GM23338 (cell line): ENCODE measurements around the gene SDC1. TPM values are rescaled to one million over a fixed set of nuclear protein-coding genes. Genes with fewer than 3 reads are reported as not detected.

ENCODE experiments used
- ATAC-seq: fragments of 200-7000 bp; cut with Tn5 transposase; 3 replicates; pipeline ENCODE4 v1.9.1; 2020
- DNase-seq: peaks from one replicate; pipeline ENCODE4 v3.0.0-alpha.2; 2015; ENCODE audit warnings: low spot score
- H2AFZ ChIP-seq: fragments of 200-600 bp; sonication (generic); 2 replicates; pipeline ENCODE4 v1.8.0; 2016; ENCODE audit warnings: antibody characterized with exemption, mild to moderate bottlenecking, moderate library complexity
- H3F3A ChIP-seq: fragments of 200-600 bp; sonication (generic); replicated peaks from 2 replicates; pipeline ENCODE4 v1.8.0; 2017; ENCODE audit warnings: antibody characterized with exemption, mixed run types, low read depth
- H3K27ac ChIP-seq: fragments of 200-600 bp; sonication (generic); 2 replicates; pipeline ENCODE4 v1.6.1; 2016; ENCODE audit warnings: low read depth
- H3K27me3 ChIP-seq: fragments of 200-600 bp; sonication (generic); 2 replicates; pipeline ENCODE4 v1.8.0; 2016; ENCODE audit warnings: mild to moderate bottlenecking, mixed run types, moderate library complexity; ENCODE audit not compliant: insufficient read depth
- H3K36me3 ChIP-seq: fragments of 200-600 bp; sonication (generic); 2 replicates; pipeline ENCODE4 v1.8.0; 2016; ENCODE audit warnings: mild to moderate bottlenecking; ENCODE audit not compliant: insufficient read depth
- H3K4me1 ChIP-seq: fragments of 200-600 bp; sonication (generic); 2 replicates; pipeline ENCODE4 v1.8.0; 2016; ENCODE audit warnings: mild to moderate bottlenecking, moderate library complexity; ENCODE audit not compliant: insufficient read depth
- H3K4me2 ChIP-seq: fragments of 200-600 bp; sonication (generic); 2 replicates; pipeline ENCODE4 v1.7.1; 2017; ENCODE audit warnings: mixed run types
- H3K4me3 ChIP-seq: fragments of 200-600 bp; sonication (generic); 2 replicates; pipeline ENCODE4 v1.6.1; 2016; ENCODE audit warnings: mixed run types
- H3K79me2 ChIP-seq: fragments of 200-600 bp; sonication (generic); replicated peaks from 2 replicates; pipeline ENCODE4 v1.8.0; 2017; ENCODE audit warnings: mild to moderate bottlenecking; ENCODE audit not compliant: insufficient read depth
- H3K9me2 ChIP-seq: fragments of 200-600 bp; sonication (generic); 2 replicates; pipeline ENCODE4 v1.8.0; 2017; ENCODE audit not compliant: insufficient read depth
- H4K20me1 ChIP-seq: fragments of 200-600 bp; sonication (generic); replicated peaks from 2 replicates; pipeline ENCODE4 v1.8.0; 2017; ENCODE audit warnings: mild to moderate bottlenecking; ENCODE audit not compliant: insufficient read depth
- H3K27ac Mint-ChIP-seq: 2 replicates; pipeline ENCODE4 v1.8.0; 2020; ENCODE audit warnings: inconsistent platforms, mild to moderate bottlenecking, moderate library complexity, mixed read lengths
- H3K27me3 Mint-ChIP-seq: 3 replicates; pipeline ENCODE4 v1.8.0; 2022; ENCODE audit warnings: low read depth, mild to moderate bottlenecking, moderate library complexity, mixed read lengths, inconsistent platforms; ENCODE audit not compliant: insufficient read depth, poor library complexity
- H3K36me3 Mint-ChIP-seq: 3 replicates; pipeline ENCODE4 v1.8.0; 2021; ENCODE audit warnings: low read depth, mild to moderate bottlenecking, inconsistent platforms, moderate library complexity, mixed read lengths
- H3K4me1 Mint-ChIP-seq: 3 replicates; pipeline ENCODE4 v1.8.0; 2020; ENCODE audit warnings: mild to moderate bottlenecking, inconsistent platforms, mixed read lengths
- H3K4me3 Mint-ChIP-seq: 3 replicates; pipeline ENCODE4 v1.8.0; 2021; ENCODE audit warnings: moderate library complexity, mild to moderate bottlenecking, inconsistent platforms, mixed read lengths
- H3K9me3 Mint-ChIP-seq: 3 replicates; pipeline ENCODE4 v1.8.0; 2020; ENCODE audit warnings: moderate library complexity, mild to moderate bottlenecking, inconsistent platforms, mixed read lengths
- CREB1 ChIP-seq: fragments of 250-450 bp; sonication (Bioruptor Pico); IDR thresholded peaks from 2 replicates; pipeline ENCODE4 v1.5.0; 2020; ENCODE audit warnings: low read depth, mild to moderate bottlenecking, moderate library complexity
- EZH2 ChIP-seq: fragments of 200-600 bp; sonication (generic); IDR thresholded peaks from one replicate; pipeline ENCODE4 v1.8.0; 2017; ENCODE audit warnings: antibody characterized with exemption, mild to moderate bottlenecking, low read depth; ENCODE audit not compliant: unreplicated experiment
- EZH2phosphoT487 ChIP-seq: fragments of 200-600 bp; sonication (generic); IDR thresholded peaks from one replicate; pipeline ENCODE4 v1.8.1; 2018; ENCODE audit warnings: antibody characterized with exemption; ENCODE audit not compliant: unreplicated experiment
- JUNB ChIP-seq: IDR thresholded peaks from one replicate; pipeline ENCODE4 v1.6.1; 2016; ENCODE audit warnings: antibody characterized with exemption; ENCODE audit not compliant: unreplicated experiment
- NANOG ChIP-seq: IDR thresholded peaks from 2 replicates; pipeline ENCODE4 v1.6.1; 2016; ENCODE audit warnings: antibody characterized with exemption, borderline replicate concordance
- POLR2AphosphoS5 ChIP-seq: IDR thresholded peaks from 2 replicates; pipeline ENCODE4 v1.6.1; 2016; ENCODE audit warnings: antibody characterized with exemption, low read depth
- STAT1 ChIP-seq: IDR thresholded peaks from one replicate; pipeline ENCODE4 v1.6.1; 2016; ENCODE audit warnings: antibody characterized with exemption; ENCODE audit not compliant: unreplicated experiment
- ZNF114 ChIP-seq: fragments of 250-450 bp; sonication (Bioruptor Pico); IDR thresholded peaks from 2 replicates; pipeline ENCODE4 v1.5.0; 2020; ENCODE audit warnings: mild to moderate bottlenecking, moderate library complexity
- ZNF331 ChIP-seq: fragments of 250-450 bp; sonication (Bioruptor Pico); IDR thresholded peaks from 2 replicates; pipeline ENCODE4 v1.5.0; 2020; ENCODE audit warnings: low read depth, mild to moderate bottlenecking, moderate library complexity
- polyA plus RNA-seq: library from polyadenylated mRNA; unstranded; fragments of >200 nt; fragmentation: Nextera tagmentation; extraction: Ambion mirVana; gene quantifications from 2 replicates; pipeline ENCODE4 v1.2.1, GENCODE V29; 2016
- total RNA-seq: library from RNA; depleted of rRNA; stranded (reverse); fragments of >200 nt; shearing (Covaris generic); gene quantifications from 2 replicates; pipeline ENCODE4 v1.2.3, GENCODE V29; 2014
- TF ChIP-seq, protein P1 (sequence below): IDR thresholded peaks from one replicate; pipeline ENCODE4 v1.6.1; 2018; ENCODE audit warnings: antibody characterized with exemption; ENCODE audit not compliant: unreplicated experiment
- TF ChIP-seq, protein P2 (sequence below), 2 experiments: fragments of 200-600 bp in 1 of 2; sonication (generic) in 1 of 2; conservative IDR thresholded peaks; 2 replicates each; pipeline versions ENCODE4 v1.5.1 to v1.6.1; 2016 to 2017; ENCODE audit warnings: antibody characterized with exemption in 2 of 2, low read depth in 2 of 2, mild to moderate bottlenecking in 2 of 2, moderate library complexity in 1 of 2
- TF ChIP-seq, protein P3 (sequence below): IDR thresholded peaks from 2 replicates; pipeline ENCODE4 v1.6.1; 2016; ENCODE audit warnings: antibody characterized with exemption
- TF ChIP-seq, protein P4 (sequence below): fragments of 250-450 bp; sonication (Bioruptor Pico); IDR thresholded peaks from 2 replicates; pipeline ENCODE4 v1.5.0; 2020; ENCODE audit warnings: mild to moderate bottlenecking, moderate library complexity

Gene SDC1
- total and polyA plus RNA-seq, 2 experiments from 2014 or later: 16.6 to 43.0 TPM

DNA sequence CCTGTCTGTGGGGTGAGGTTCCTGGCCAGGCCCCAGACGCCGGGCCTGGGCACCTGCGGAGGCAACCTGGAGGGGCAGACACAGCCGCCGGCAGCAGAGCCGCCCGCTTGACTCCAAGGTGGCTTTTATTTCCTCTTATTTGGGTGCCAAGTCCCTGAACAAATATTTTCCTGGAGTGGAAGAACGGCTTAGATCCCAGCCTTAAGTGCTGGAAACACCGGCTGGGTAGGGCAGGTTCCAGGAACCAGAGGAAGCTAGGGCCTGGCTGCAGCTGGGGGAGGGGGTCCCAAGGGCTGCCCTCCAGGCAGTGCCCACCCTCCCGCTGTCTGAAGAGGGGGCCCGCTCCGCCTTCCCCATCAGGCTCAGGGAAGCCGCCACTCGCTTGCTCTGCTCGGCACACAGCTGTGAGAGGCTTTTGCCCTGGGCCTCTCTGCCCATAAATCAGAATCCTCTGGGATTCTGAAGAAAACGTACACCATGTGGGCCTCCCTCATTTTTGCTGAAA is 28.2 kb downstream of the SDC1 start:
- peaks cover 14% of the 10 kb centered on the region for H3K36me3 Mint-ChIP-seq
- Histone ChIP-seq H2AFZ (no peak overlapping the region), H3K27me3 (no peaks in the 10 kb centered on the region), H3K27ac (no peak overlapping the region), H3F3A (0 out of 2 replicates have a peak, but pooled peaks cover 3% of the 10 kb centered on the region), H4K20me1 (no peaks in the 10 kb centered on the region; the same call in 1 of the 2 replicates), H3K79me2 (no peaks in the 10 kb centered on the region), H3K4me1 (no peaks in the 10 kb centered on the region), H3K36me3 (no peaks in the 10 kb centered on the region), H3K4me2 (no peak overlapping the region), H3K4me3 (no peak overlapping the region), H3K9me2 (no peaks in the 10 kb centered on the region)
- no peak overlapping the region for H3K4me3 Mint-ChIP-seq
- TF ChIP-seq ZNF331 (no peak), ZNF114 (no peak), EZH2 (no peak), POLR2AphosphoS5 (no peak), NANOG (no peak), STAT1 (no peak), JUNB (no peak), EZH2phosphoT487 (no peak), CREB1 (CRISPR knock-in tag) (no peak)
- TF ChIP-seq, protein P1, sequence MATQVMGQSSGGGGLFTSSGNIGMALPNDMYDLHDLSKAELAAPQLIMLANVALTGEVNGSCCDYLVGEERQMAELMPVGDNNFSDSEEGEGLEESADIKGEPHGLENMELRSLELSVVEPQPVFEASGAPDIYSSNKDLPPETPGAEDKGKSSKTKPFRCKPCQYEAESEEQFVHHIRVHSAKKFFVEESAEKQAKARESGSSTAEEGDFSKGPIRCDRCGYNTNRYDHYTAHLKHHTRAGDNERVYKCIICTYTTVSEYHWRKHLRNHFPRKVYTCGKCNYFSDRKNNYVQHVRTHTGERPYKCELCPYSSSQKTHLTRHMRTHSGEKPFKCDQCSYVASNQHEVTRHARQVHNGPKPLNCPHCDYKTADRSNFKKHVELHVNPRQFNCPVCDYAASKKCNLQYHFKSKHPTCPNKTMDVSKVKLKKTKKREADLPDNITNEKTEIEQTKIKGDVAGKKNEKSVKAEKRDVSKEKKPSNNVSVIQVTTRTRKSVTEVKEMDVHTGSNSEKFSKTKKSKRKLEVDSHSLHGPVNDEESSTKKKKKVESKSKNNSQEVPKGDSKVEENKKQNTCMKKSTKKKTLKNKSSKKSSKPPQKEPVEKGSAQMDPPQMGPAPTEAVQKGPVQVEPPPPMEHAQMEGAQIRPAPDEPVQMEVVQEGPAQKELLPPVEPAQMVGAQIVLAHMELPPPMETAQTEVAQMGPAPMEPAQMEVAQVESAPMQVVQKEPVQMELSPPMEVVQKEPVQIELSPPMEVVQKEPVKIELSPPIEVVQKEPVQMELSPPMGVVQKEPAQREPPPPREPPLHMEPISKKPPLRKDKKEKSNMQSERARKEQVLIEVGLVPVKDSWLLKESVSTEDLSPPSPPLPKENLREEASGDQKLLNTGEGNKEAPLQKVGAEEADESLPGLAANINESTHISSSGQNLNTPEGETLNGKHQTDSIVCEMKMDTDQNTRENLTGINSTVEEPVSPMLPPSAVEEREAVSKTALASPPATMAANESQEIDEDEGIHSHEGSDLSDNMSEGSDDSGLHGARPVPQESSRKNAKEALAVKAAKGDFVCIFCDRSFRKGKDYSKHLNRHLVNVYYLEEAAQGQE: no peak
- TF ChIP-seq, protein P2, sequence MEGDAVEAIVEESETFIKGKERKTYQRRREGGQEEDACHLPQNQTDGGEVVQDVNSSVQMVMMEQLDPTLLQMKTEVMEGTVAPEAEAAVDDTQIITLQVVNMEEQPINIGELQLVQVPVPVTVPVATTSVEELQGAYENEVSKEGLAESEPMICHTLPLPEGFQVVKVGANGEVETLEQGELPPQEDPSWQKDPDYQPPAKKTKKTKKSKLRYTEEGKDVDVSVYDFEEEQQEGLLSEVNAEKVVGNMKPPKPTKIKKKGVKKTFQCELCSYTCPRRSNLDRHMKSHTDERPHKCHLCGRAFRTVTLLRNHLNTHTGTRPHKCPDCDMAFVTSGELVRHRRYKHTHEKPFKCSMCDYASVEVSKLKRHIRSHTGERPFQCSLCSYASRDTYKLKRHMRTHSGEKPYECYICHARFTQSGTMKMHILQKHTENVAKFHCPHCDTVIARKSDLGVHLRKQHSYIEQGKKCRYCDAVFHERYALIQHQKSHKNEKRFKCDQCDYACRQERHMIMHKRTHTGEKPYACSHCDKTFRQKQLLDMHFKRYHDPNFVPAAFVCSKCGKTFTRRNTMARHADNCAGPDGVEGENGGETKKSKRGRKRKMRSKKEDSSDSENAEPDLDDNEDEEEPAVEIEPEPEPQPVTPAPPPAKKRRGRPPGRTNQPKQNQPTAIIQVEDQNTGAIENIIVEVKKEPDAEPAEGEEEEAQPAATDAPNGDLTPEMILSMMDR (conservative IDR thresholded peaks at IDR 0.05; ENCODE audit: low read depth in 2 of 2): no peak
- TF ChIP-seq, protein P3, sequence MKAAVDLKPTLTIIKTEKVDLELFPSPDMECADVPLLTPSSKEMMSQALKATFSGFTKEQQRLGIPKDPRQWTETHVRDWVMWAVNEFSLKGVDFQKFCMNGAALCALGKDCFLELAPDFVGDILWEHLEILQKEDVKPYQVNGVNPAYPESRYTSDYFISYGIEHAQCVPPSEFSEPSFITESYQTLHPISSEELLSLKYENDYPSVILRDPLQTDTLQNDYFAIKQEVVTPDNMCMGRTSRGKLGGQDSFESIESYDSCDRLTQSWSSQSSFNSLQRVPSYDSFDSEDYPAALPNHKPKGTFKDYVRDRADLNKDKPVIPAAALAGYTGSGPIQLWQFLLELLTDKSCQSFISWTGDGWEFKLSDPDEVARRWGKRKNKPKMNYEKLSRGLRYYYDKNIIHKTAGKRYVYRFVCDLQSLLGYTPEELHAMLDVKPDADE: no peak
- TF ChIP-seq, protein P4, sequence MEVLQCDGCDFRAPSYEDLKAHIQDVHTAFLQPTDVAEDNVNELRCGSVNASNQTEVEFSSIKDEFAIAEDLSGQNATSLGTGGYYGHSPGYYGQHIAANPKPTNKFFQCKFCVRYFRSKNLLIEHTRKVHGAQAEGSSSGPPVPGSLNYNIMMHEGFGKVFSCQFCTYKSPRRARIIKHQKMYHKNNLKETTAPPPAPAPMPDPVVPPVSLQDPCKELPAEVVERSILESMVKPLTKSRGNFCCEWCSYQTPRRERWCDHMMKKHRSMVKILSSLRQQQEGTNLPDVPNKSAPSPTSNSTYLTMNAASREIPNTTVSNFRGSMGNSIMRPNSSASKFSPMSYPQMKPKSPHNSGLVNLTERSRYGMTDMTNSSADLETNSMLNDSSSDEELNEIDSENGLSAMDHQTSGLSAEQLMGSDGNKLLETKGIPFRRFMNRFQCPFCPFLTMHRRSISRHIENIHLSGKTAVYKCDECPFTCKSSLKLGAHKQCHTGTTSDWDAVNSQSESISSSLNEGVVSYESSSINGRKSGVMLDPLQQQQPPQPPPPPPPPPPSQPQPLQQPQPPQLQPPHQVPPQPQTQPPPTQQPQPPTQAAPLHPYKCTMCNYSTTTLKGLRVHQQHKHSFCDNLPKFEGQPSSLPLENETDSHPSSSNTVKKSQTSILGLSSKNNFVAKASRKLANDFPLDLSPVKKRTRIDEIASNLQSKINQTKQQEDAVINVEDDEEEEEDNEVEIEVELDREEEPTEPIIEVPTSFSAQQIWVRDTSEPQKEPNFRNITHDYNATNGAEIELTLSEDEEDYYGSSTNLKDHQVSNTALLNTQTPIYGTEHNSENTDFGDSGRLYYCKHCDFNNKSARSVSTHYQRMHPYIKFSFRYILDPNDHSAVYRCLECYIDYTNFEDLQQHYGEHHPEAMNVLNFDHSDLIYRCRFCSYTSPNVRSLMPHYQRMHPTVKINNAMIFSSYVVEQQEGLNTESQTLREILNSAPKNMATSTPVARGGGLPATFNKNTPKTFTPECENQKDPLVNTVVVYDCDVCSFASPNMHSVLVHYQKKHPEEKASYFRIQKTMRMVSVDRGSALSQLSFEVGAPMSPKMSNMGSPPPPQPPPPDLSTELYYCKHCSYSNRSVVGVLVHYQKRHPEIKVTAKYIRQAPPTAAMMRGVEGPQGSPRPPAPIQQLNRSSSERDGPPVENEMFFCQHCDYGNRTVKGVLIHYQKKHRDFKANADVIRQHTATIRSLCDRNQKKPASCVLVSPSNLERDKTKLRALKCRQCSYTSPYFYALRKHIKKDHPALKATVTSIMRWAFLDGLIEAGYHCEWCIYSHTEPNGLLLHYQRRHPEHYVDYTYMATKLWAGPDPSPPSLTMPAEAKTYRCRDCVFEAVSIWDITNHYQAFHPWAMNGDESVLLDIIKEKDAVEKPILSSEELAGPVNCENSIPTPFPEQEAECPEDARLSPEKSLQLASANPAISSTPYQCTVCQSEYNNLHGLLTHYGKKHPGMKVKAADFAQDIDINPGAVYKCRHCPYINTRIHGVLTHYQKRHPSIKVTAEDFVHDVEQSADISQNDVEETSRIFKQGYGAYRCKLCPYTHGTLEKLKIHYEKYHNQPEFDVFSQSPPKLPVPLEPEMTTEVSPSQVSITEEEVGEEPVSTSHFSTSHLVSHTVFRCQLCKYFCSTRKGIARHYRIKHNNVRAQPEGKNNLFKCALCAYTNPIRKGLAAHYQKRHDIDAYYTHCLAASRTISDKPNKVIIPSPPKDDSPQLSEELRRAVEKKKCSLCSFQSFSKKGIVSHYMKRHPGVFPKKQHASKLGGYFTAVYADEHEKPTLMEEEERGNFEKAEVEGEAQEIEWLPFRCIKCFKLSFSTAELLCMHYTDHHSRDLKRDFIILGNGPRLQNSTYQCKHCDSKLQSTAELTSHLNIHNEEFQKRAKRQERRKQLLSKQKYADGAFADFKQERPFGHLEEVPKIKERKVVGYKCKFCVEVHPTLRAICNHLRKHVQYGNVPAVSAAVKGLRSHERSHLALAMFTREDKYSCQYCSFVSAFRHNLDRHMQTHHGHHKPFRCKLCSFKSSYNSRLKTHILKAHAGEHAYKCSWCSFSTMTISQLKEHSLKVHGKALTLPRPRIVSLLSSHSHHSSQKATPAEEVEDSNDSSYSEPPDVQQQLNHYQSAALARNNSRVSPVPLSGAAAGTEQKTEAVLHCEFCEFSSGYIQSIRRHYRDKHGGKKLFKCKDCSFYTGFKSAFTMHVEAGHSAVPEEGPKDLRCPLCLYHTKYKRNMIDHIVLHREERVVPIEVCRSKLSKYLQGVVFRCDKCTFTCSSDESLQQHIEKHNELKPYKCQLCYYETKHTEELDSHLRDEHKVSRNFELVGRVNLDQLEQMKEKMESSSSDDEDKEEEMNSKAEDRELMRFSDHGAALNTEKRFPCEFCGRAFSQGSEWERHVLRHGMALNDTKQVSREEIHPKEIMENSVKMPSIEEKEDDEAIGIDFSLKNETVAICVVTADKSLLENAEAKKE (CRISPR knock-in tag): no peak
- ATAC-seq (no peak), DNase-seq (no peak)
- peaks cover 6% of the 10 kb centered on the region for H3K27me3 Mint-ChIP-seq
- H3K27ac Mint-ChIP-seq: no peak overlapping the region
- peaks cover 8% of the 10 kb centered on the region for H3K4me1 Mint-ChIP-seq
- no peaks in the 10 kb centered on the region for H3K9me3 Mint-ChIP-seq
